Thyroid gland (tissue), 4 donors: Measurements from ENCODE around the gene DEFB126.

Experiments used
- POLR2A ChIP-seq, 2 donors: fragments of 450-650 bp; IDR thresholded peaks; one replicate each; pipeline ENCODE4 v1.6.1; 2017; ENCODE audit warnings: antibody characterized with exemption in 2 of 2, mild to moderate bottlenecking in 2 of 2, moderate library complexity in 1 of 2
- TF ChIP-seq, protein P1 (sequence below), 6 experiments: fragments of 200-600 bp in 3 of 6; fragments of 450-650 bp in 3 of 6; sonication (generic) in 3 of 6; IDR thresholded peaks; one replicate each; pipeline ENCODE4 v1.5.1; 2016 to 2019; ENCODE audit warnings: antibody characterized with exemption in 6 of 6, mild to moderate bottlenecking in 2 of 6, inconsistent platforms in 1 of 6, moderate library complexity in 1 of 6

DNA sequence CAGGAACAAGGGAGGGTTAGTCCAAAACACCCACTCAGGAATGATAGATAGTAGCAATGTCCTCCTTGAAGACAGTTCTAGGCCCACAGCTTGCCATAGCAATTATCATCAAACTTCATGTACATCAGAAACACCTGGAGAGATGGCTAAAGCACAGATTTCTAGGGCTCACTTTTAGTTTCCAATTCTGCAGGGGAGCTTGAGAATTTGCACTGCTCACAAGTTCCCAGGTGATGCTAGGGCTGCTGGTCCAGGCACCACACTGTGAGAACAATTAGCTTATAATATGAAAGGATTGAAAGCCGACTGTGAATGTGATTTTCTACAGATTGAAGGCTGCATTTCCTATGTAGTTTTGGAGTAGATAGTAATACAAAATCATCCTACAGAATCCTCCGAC is 3.5 kb downstream of the DEFB126 start:
- TF ChIP-seq, protein P1, sequence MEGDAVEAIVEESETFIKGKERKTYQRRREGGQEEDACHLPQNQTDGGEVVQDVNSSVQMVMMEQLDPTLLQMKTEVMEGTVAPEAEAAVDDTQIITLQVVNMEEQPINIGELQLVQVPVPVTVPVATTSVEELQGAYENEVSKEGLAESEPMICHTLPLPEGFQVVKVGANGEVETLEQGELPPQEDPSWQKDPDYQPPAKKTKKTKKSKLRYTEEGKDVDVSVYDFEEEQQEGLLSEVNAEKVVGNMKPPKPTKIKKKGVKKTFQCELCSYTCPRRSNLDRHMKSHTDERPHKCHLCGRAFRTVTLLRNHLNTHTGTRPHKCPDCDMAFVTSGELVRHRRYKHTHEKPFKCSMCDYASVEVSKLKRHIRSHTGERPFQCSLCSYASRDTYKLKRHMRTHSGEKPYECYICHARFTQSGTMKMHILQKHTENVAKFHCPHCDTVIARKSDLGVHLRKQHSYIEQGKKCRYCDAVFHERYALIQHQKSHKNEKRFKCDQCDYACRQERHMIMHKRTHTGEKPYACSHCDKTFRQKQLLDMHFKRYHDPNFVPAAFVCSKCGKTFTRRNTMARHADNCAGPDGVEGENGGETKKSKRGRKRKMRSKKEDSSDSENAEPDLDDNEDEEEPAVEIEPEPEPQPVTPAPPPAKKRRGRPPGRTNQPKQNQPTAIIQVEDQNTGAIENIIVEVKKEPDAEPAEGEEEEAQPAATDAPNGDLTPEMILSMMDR (IDR thresholded peaks at IDR 0.05) = no peak
- TF ChIP-seq POLR2A (IDR thresholded peaks at IDR 0.05) = no peak
